IMR-90 (cell line): ENCODE measurements around the gene CABP7. TPM values are rescaled to one million over a fixed set of nuclear protein-coding genes. Genes with fewer than 3 reads are reported as not detected.

Experiments used
- ATAC-seq: fragments of 200-7000 bp; cut with Tn5 transposase; 2 replicates; pipeline ENCODE4 v1.9.1; 2020; ENCODE audit warnings: low read depth, mild to moderate bottlenecking, moderate library complexity
- BruUV-seq: library from RNA; stranded (reverse); fragments of 400-500 nt; replicated peaks from 2 replicates; lab custom pipeline; 2021; lab: Mats Ljungman, UMichigan
- CTCF ChIA-PET: fragments of 300-600 bp; formaldehyde crosslinking; extraction: SDS; loops from one replicate; lab custom pipeline; 2021; ENCODE audit warnings: antibody characterized with exemption; lab: Yijun Ruan, JAX
- POLR2A ChIA-PET: fragments of 300-600 bp; sonication (Branson Sonifier 250); formaldehyde crosslinking; loops from one replicate; lab custom pipeline; 2022; ENCODE audit warnings: antibody characterized with exemption; ENCODE audit not compliant: unreplicated experiment; lab: Charles Lee
- DNase-seq: peaks from one replicate; pipeline ENCODE4 v3.0.0; 2013
- H2AFZ ChIP-seq: replicated peaks from 2 replicates; pipeline ENCODE3; 2013; ENCODE audit warnings: low read length, mild to moderate bottlenecking; ENCODE audit not compliant: poor library complexity
- H2AK5ac ChIP-seq: 2 replicates; pipeline ENCODE4 v1.6.1; 2013; ENCODE audit warnings: low read depth, low read length, inconsistent platforms
- H2AK9ac ChIP-seq: replicated peaks from 2 replicates; pipeline ENCODE3; 2013; ENCODE audit warnings: mild to moderate bottlenecking, low read depth, low read length, moderate library complexity; ENCODE audit not compliant: poor library complexity
- H2BK120ac ChIP-seq: 2 replicates; pipeline ENCODE4 v1.6.1; 2013; ENCODE audit warnings: low read depth, low read length, inconsistent platforms
- H2BK15ac ChIP-seq: 3 replicates; pipeline ENCODE4 v1.6.1; 2013; ENCODE audit warnings: low read depth, low read length, inconsistent platforms
- H2BK20ac ChIP-seq: 2 replicates; pipeline ENCODE4 v1.6.1; 2013; ENCODE audit warnings: low read depth, mild to moderate bottlenecking, inconsistent platforms, low read length, moderate library complexity
- H2BK5ac ChIP-seq: 2 replicates; pipeline ENCODE4 v1.6.1; 2013; ENCODE audit warnings: mild to moderate bottlenecking, low read depth, low read length, inconsistent platforms; ENCODE audit not compliant: poor library complexity, severe bottlenecking
- H3K14ac ChIP-seq: replicated peaks from 2 replicates; pipeline ENCODE4 v1.6.1; 2013; ENCODE audit warnings: low read depth, low read length, inconsistent platforms
- H3K18ac ChIP-seq: 2 replicates; pipeline ENCODE4 v1.6.1; 2013; ENCODE audit warnings: low read depth, low read length, control low read depth
- H3K23ac ChIP-seq: 2 replicates; pipeline ENCODE4 v1.6.1; 2013; ENCODE audit warnings: low read depth, low read length, inconsistent platforms
- H3K27ac ChIP-seq: 2 replicates; pipeline ENCODE4 v1.5.1; 2013; ENCODE audit warnings: mild to moderate bottlenecking, control low read depth, low read length; ENCODE audit not compliant: insufficient read depth
- H3K27me3 ChIP-seq: 2 replicates; pipeline ENCODE4 v1.6.1; 2013; ENCODE audit warnings: low read length; ENCODE audit not compliant: control insufficient read depth, insufficient read depth
- H3K36me3 ChIP-seq: 2 replicates; pipeline ENCODE4 v1.6.1; 2013; ENCODE audit warnings: low read length, mixed read lengths; ENCODE audit not compliant: control insufficient read depth, insufficient read depth
- H3K4ac ChIP-seq: 2 replicates; pipeline ENCODE4 v1.6.1; 2013; ENCODE audit warnings: low read depth, low read length, inconsistent platforms
- H3K4me1 ChIP-seq: 2 replicates; pipeline ENCODE4 v1.6.1; 2013; ENCODE audit warnings: low read length, mixed read lengths; ENCODE audit not compliant: control insufficient read depth, insufficient read depth
- H3K4me2 ChIP-seq: 2 replicates; pipeline ENCODE4 v1.6.1; 2013; ENCODE audit warnings: low read depth, mild to moderate bottlenecking, control low read depth, low read length, moderate library complexity
- H3K4me3 ChIP-seq: 2 replicates; pipeline ENCODE4 v1.5.1; 2013; ENCODE audit warnings: low read depth, mild to moderate bottlenecking, control low read depth, low read length, moderate library complexity; ENCODE audit not compliant: insufficient read depth
- H3K56ac ChIP-seq: 2 replicates; pipeline ENCODE4 v1.6.1; 2013; ENCODE audit warnings: low read length, inconsistent platforms; ENCODE audit not compliant: insufficient read depth; ENCODE audit errors: extremely low read depth
- H3K79me1 ChIP-seq, 2 experiments: 2 replicates each; pipeline ENCODE4 v1.6.1; 2013; ENCODE audit warnings: low read length in 2 of 2, inconsistent platforms in 1 of 2, low read depth in 1 of 2
- H3K9ac ChIP-seq: 2 replicates; pipeline ENCODE4 v1.6.1; 2013; ENCODE audit warnings: low read depth, low read length, control low read depth
- H3K9me1 ChIP-seq: 2 replicates; pipeline ENCODE4 v1.6.1; 2013; ENCODE audit warnings: low read length, inconsistent platforms; ENCODE audit not compliant: insufficient read depth
- H3K9me3 ChIP-seq: 2 replicates; pipeline ENCODE4 v1.6.1; 2013; ENCODE audit warnings: low read length; ENCODE audit not compliant: control insufficient read depth, insufficient read depth
- H4K20me1 ChIP-seq: 2 replicates; pipeline ENCODE4 v1.6.1; 2013; ENCODE audit warnings: low read length, inconsistent platforms; ENCODE audit not compliant: insufficient read depth
- H4K5ac ChIP-seq: 2 replicates; pipeline ENCODE4 v1.6.1; 2013; ENCODE audit warnings: mild to moderate bottlenecking, low read depth, low read length, control low read depth
- H4K8ac ChIP-seq, 2 experiments: 2 replicates each; pipeline ENCODE4 v1.6.1; 2013; ENCODE audit warnings: low read depth in 2 of 2, low read length in 2 of 2, control low read depth in 1 of 2, inconsistent platforms in 1 of 2
- H4K91ac ChIP-seq: 2 replicates; pipeline ENCODE4 v1.6.1; 2013; ENCODE audit warnings: low read depth, low read length, inconsistent platforms; ENCODE audit not compliant: insufficient read depth
- BHLHE40 ChIP-seq: fragments of 150-350 bp; IDR thresholded peaks from 2 replicates; pipeline ENCODE4 v1.6.1; 2016; ENCODE audit warnings: mild to moderate bottlenecking, low read depth, low read length
- CEBPB ChIP-seq: IDR thresholded peaks from 2 replicates; pipeline ENCODE4 v1.6.1; 2012; ENCODE audit warnings: low read depth, low read length, improper control_type of control experiment
- CHD1 ChIP-seq: IDR thresholded peaks from 2 replicates; pipeline ENCODE4 v1.6.1; 2012; ENCODE audit warnings: low read depth, low read length, improper control_type of control experiment
- FOS ChIP-seq: fragments of 150-350 bp; IDR thresholded peaks from 2 replicates; pipeline ENCODE4 v1.6.1; 2016; ENCODE audit warnings: low read depth, low read length
- MAFK ChIP-seq: IDR thresholded peaks from 2 replicates; pipeline ENCODE4 v1.6.1; 2012; ENCODE audit warnings: low read depth, low read length, improper control_type of control experiment
- MAZ ChIP-seq: IDR thresholded peaks from 2 replicates; pipeline ENCODE4 v1.6.1; 2012; ENCODE audit warnings: low read depth, mild to moderate bottlenecking, low read length, improper control_type of control experiment, moderate library complexity, borderline replicate concordance
- MXI1 ChIP-seq: IDR thresholded peaks from 2 replicates; pipeline ENCODE4 v1.6.1; 2012; ENCODE audit warnings: low read depth, mild to moderate bottlenecking, low read length, moderate library complexity, borderline replicate concordance
- NFE2L2 ChIP-seq: fragments of 150-350 bp; IDR thresholded peaks from 2 replicates; pipeline ENCODE4 v1.6.1; 2016; ENCODE audit warnings: low read depth, mild to moderate bottlenecking, low read length
- POLR2A ChIP-seq: IDR thresholded peaks from 2 replicates; pipeline ENCODE4 v1.6.1; 2012; ENCODE audit warnings: mild to moderate bottlenecking, low read depth, low read length
- RAD21 ChIP-seq: IDR thresholded peaks from 2 replicates; pipeline ENCODE4 v1.6.1; 2012; ENCODE audit warnings: low read length, improper control_type of control experiment
- RCOR1 ChIP-seq: IDR thresholded peaks from 2 replicates; pipeline ENCODE4 v1.6.1; 2012; ENCODE audit warnings: mild to moderate bottlenecking, low read length, improper control_type of control experiment; ENCODE audit not compliant: insufficient replicate concordance
- RFX5 ChIP-seq: IDR thresholded peaks from 2 replicates; pipeline ENCODE4 v1.8.0; 2012; ENCODE audit warnings: low read depth, mild to moderate bottlenecking, low read length, moderate library complexity
- SMC3 ChIP-seq: fragments of 150-350 bp; IDR thresholded peaks from 2 replicates; pipeline ENCODE4 v1.6.1; 2016; ENCODE audit warnings: low read depth, mild to moderate bottlenecking, antibody characterized with exemption, low read length, moderate library complexity
- WGBS, 2 experiments: methylation state at CpG; one replicate each; pipeline versions ENCODE4 v1.1.5 to v1.1.7; 2013; ENCODE audit warnings: missing lambda C conversion rate in 2 of 2; ENCODE audit not compliant: insufficient read length in 1 of 2; ENCODE audit errors: extremely low coverage in 2 of 2; 5-methylcytosine and 5-hydroxymethylcytosine counted together
- dilution Hi-C: fragments of 300-500 bp; cut with HindIII; formaldehyde crosslinking; loops from one replicate; pipeline ENCODE4 v1.14.3; 2018; ENCODE audit warnings: low sequenced_read_pairs; ENCODE audit not compliant: unreplicated experiment
- in situ Hi-C: fragments of 300-500 bp; cut with MboI; formaldehyde crosslinking; loops from 3 replicates; pipeline ENCODE4 v1.14.3; 2019; ENCODE audit warnings: low sequenced_read_pairs, inconsistent platforms, mixed read lengths
- intact Hi-C: fragments of 100-400 bp; cut with micrococcal nuclease; formaldehyde crosslinking; loops from 2 replicates; pipeline ENCODE4 v1.10.0; 2022
- polyA plus RNA-seq, 3 experiments: library from polyadenylated mRNA; depleted of rRNA; stranded (reverse); fragments of >200 nt; gene quantifications; 2 replicates each; pipeline ENCODE4 v1.2.3, GENCODE V29; 2012; ENCODE audit warnings: low replicate concordance in 1 of 3
- total RNA-seq: library from RNA; depleted of rRNA; stranded (reverse); fragments of >200 nt; gene quantifications from 2 replicates; pipeline ENCODE4 v1.2.3, GENCODE V29; 2012
- TF ChIP-seq, protein P1 (sequence below): fragments of 150-350 bp; IDR thresholded peaks from 2 replicates; pipeline ENCODE4 v1.6.1; 2016; ENCODE audit warnings: low read depth, mild to moderate bottlenecking, low read length, moderate library complexity, borderline replicate concordance
- TF ChIP-seq, protein P2 (sequence below): fragments of 150-350 bp; IDR thresholded peaks from 2 replicates; pipeline ENCODE4 v1.6.1; 2017; ENCODE audit warnings: mild to moderate bottlenecking, antibody characterized with exemption, low read length, low read depth
- TF ChIP-seq, protein P3 (sequence below): conservative IDR thresholded peaks from 2 replicates; pipeline ENCODE4 v1.5.1; 2012; ENCODE audit warnings: mild to moderate bottlenecking, low read depth, low read length, improper control_type of control experiment

The CABP7 gene
- total and polyA plus RNA-seq, 2 of the 4 experiments (the other 2 are of a cell fraction): under 0.01 to 0.03 TPM

DNA sequence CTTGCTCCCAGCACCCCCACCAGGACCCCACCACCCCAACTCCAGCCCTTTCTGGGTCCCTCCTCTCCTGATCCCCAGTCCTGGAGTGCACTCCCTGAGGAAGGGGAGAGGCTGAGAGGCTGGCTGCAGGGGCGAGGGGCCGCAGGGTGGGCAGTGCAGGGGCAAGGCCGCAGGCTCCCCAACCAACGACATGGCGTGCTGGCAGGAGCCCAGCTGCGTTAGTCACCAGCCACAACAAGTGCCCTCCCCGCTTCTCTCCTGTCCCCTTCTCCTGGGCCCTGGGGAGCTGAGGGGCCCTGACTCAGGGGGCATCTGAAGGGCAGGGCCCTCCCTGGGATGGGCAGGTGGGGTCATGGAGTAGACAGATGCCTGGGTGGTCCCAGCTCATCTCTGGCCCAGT lies 2.3 kb downstream of the CABP7 start:
- intact Hi-C loops: no loop called here
- ATAC-seq (no peak), DNase-seq (no peak)
- no peak overlapping the region for H4K8ac ChIP-seq
- dilution Hi-C loops: no loop called here
- H2BK20ac ChIP-seq: no peak overlapping the region
- H3K27ac ChIP-seq: no peak overlapping the region
- H3K4me1 ChIP-seq: no peaks in the 10 kb centered on the region; the same call in 1 of the 2 replicates
- H3K9me3 ChIP-seq: no peaks in the 10 kb centered on the region
- no peak overlapping the region for H4K91ac ChIP-seq
- H3K4me3 ChIP-seq: no peak overlapping the region
- no CpG with 5 or more reads among the region's 7 CpGs for WGBS, 2 experiments
- H3K23ac ChIP-seq: no peak overlapping the region
- no peak overlapping the region for H2BK120ac ChIP-seq
- H3K18ac ChIP-seq: no peak overlapping the region
- H2AK5ac ChIP-seq: no peak overlapping the region
- no TSS peak for BruUV-seq
- ChIA-PET POLR2A (no interaction called here), CTCF (no interaction called here)
- no peaks in the 10 kb centered on the region for H3K9me1 ChIP-seq
- TF ChIP-seq RFX5: no peak
- no peak for TF ChIP-seq MAFK
- no peak for TF ChIP-seq BHLHE40
- TF ChIP-seq, protein P1, sequence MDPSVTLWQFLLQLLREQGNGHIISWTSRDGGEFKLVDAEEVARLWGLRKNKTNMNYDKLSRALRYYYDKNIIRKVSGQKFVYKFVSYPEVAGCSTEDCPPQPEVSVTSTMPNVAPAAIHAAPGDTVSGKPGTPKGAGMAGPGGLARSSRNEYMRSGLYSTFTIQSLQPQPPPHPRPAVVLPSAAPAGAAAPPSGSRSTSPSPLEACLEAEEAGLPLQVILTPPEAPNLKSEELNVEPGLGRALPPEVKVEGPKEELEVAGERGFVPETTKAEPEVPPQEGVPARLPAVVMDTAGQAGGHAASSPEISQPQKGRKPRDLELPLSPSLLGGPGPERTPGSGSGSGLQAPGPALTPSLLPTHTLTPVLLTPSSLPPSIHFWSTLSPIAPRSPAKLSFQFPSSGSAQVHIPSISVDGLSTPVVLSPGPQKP: no peak
- TF ChIP-seq FOS: no peak
- TF ChIP-seq NFE2L2: no peak
- TF ChIP-seq, protein P2, sequence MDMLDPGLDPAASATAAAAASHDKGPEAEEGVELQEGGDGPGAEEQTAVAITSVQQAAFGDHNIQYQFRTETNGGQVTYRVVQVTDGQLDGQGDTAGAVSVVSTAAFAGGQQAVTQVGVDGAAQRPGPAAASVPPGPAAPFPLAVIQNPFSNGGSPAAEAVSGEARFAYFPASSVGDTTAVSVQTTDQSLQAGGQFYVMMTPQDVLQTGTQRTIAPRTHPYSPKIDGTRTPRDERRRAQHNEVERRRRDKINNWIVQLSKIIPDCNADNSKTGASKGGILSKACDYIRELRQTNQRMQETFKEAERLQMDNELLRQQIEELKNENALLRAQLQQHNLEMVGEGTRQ: no peak
- TF ChIP-seq CHD1: no peak
- TF ChIP-seq, protein P3, sequence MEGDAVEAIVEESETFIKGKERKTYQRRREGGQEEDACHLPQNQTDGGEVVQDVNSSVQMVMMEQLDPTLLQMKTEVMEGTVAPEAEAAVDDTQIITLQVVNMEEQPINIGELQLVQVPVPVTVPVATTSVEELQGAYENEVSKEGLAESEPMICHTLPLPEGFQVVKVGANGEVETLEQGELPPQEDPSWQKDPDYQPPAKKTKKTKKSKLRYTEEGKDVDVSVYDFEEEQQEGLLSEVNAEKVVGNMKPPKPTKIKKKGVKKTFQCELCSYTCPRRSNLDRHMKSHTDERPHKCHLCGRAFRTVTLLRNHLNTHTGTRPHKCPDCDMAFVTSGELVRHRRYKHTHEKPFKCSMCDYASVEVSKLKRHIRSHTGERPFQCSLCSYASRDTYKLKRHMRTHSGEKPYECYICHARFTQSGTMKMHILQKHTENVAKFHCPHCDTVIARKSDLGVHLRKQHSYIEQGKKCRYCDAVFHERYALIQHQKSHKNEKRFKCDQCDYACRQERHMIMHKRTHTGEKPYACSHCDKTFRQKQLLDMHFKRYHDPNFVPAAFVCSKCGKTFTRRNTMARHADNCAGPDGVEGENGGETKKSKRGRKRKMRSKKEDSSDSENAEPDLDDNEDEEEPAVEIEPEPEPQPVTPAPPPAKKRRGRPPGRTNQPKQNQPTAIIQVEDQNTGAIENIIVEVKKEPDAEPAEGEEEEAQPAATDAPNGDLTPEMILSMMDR: no peak
- TF ChIP-seq MXI1: no peak
- no peak for TF ChIP-seq RAD21
- TF ChIP-seq MAZ: no peak
- TF ChIP-seq POLR2A: no peak
- no peak for TF ChIP-seq CEBPB
- no peak for TF ChIP-seq SMC3
- no peak for TF ChIP-seq RCOR1
- H3K56ac ChIP-seq: no peak overlapping the region
- no peaks in the 10 kb centered on the region for H3K36me3 ChIP-seq
- H4K20me1 ChIP-seq: peaks cover 9% of the 10 kb centered on the region
- H2BK5ac ChIP-seq: no peak overlapping the region
- H2BK15ac ChIP-seq: no peak overlapping the region
- no peak overlapping the region for H3K4me2 ChIP-seq
- H2AFZ ChIP-seq: no peak overlapping the region
- H3K4ac ChIP-seq: no peak overlapping the region
- no peak overlapping the region for H3K14ac ChIP-seq
- no peak overlapping the region for H4K5ac ChIP-seq
- peaks cover 71% of the 10 kb centered on the region for H3K27me3 ChIP-seq
- no peaks in the 10 kb centered on the region for H3K79me1 ChIP-seq
- in situ Hi-C loops: no loop called here
- H3K9ac ChIP-seq: no peak overlapping the region
- no peak overlapping the region for H2AK9ac ChIP-seq
